ENCODE data around the gene GNAQ.

GNAQ gene

DNA sequence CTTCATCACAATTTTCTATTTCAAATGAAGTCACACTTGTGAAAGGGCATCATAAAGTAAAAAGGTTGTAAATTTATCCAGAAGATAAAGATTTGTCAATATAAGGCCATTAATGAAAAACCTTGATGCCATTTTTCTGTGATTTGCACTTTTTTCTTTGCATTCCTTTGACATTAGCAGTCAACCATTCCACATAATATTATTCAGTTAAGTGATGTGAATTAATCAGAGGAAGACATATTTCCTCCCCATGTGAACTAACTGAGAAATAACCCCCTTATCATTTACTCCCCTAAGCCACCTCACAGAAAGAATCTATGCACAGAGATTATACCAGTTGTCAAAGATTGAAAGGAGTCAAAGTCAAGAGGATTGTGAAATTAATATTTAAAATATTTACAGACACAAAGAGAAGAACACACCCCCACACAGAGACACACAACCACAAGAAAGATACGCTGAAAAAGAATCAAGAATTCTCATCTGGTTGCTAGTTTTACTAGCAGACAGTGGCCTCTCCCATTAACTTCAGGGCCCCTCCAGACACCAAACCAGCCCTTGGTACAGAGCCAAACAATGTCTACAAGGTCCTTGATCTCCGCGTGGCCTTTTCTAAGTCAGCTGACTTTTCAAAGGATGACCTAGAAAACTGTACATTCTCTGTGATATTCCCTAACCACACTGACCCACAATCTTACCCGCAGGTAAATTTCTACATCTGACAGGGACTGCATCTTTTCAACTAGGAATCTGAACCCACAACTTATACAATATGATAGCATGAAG lies 29.5 kb downstream of the GNAQ start:
- DNase-seq (ENCODE audit: low spot score), result no peak

DNA sequence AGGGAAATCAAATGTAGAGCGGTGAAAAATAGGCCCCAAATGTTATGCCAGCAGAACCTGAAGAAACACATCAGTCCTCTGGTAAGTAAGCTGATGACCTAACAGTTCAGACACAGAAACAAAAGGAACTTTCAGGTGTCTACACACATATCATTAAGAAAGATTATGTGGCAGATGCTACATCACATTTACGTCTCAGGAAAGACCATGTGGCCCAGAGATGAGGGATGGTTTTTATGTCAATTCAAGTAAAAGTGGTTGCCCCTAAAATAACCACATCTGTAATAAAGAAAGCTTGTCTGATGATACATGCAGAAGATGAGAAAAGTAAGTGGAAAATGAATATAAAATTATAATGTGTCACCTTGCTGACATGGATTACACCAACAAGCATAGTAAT lies 31.4 kb downstream of the GNAQ start:
- no peak for DNase-seq (ENCODE audit: low spot score)

DNA sequence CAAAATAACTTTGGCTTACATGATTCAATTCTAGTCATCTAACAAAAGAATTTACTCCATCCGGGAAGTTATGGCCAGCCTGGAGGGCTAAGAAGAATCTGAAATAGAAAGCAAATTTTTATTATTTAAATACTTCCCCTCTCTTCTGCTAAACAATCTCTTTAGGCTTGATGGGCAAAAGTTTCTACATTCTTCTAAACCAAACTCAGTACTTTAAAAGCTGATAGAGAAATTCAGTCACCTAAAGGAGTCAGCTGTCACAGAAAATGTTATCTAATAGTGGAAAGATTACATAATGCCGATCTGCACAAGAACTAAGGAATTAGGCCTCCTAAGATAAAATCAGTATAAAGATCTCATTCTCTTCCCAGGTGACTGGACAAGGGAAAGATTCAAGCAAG lies 32.4 kb downstream of the GNAQ start:
- DNase-seq (ENCODE audit: low spot score), result peak; percentile 21

DNA sequence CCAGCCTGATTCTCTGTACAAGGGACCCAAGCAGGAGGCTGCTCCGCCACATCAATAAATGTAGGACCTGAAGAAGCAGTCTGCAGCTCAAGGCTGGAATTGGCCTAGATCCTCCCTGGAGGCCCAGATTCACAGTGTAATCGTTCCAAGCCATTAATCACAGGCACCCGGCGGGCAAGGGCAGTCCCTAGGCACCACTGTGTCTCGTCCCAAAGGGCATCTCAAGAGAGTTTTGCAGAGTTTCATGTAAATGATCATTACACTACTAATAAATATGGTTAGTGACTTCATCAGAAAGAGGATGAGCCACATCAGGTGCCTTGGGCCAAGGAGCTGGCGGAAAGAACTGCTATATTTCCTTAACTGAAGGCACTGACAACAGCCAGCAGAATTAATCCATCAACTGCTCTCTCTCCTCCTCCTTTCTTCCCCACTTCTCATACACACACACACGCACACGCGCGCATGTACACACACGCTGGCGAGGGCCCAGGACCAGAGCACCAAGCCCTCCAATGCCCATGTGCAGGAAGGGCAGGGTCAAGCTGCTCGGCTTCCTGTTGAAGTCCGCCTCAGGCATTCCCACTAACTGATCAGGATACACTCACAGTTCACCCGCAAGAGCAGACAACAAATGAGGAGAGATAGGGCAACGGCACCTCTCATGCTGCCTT lies 33.9 kb downstream of the GNAQ start:
- no peak for DNase-seq (ENCODE audit: low spot score)

DNA sequence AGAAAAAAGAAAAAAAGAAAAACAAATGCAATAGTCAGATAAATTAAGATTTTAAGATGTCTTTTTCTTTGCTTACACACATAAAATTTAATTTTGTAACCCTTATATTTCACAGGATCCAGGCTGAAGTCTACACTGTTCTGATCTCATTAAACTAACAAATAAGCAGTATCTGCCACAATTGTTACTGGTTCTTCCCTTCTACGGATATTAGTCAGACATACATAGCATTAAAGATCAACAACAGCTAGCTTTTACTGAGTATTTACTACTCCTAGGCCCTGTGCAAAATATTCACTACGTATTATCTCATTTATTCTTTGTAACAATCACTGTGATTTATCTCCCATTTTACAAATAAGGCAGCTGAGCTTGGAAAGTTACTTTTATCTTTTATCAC lies 34.9 kb downstream of the GNAQ start:
- DNase-seq (ENCODE audit: low spot score), result no peak

DNA sequence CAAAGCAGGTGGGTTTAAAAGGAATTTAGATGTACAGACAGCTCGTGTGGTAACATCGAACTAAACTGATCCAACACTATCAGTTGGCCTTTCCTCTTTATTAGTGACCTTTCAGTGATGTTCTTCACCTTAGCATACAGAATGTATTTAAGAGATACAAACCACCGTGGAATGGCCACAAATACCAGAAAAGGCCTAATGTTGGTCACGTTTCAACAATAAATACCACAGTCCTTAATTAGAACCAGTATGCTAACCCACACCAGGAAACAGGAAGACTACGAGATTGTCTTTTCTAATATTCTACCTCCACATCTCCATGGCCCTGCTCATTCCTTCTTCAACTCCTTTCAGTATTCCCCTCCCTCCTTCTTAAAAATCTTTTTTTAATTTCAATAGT lies 40.4 kb downstream of the GNAQ start:
- DNase-seq (ENCODE audit: low spot score), result no peak

DNA sequence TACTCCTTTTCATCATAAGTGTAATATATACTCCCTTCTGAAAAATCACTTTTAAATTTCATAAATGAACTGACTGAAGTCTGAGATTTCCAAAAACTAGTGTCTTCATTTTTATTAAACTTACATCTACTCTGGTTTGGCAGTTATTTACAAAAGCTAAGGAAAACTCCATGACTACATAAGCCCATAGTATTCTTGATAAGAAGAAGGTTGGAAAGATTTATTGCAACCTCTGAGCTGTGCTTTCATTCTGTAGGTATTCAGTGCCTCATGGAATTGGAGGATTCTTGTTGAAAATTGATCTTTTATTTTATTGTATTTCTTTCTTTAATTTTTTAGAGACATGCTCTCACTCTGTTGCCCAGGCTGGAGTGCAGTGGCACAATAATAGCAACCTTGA lies 41.7 kb downstream of the GNAQ start:
- no peak for DNase-seq (ENCODE audit: low spot score)

DNA sequence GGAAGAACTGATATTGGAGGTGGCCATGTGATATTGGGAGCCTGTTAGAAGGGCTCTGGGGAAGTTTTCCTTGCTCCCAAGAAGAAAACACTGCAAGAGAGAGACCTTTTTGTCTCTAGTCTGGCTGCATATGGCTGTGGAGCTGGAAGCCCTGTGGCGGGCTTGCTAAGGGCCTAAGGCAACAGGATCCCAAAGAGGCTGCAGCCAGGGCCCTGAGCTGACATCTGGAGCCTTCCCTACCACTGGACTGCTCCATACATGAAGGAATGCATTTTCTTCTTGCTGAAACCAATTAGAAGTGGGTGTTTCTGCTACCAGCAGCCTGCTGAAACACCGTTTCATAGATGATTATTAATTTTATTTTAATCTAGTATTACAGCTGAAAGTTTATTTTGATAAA lies 42.2 kb downstream of the GNAQ start:
- no peak for DNase-seq (ENCODE audit: low spot score)

DNA sequence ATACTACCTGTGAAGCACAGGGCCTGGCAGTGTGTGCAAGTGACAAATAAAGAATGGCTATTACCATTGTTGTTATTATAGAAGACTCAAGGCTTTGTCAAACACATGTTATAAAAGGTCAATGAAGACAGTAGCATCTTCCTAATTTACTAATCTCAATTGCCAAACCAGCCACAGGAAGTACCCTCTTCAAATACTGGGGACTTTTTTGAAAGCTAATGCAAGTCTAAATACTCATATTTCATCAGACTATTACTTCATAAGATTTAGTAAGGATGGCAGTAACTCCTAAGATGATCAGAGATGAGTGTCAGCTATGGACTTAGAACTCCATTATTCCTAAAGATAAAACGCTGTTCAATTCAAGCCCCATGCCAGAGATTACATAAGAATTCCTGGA lies 43.0 kb downstream of the GNAQ start:
- DNase-seq (ENCODE audit: low spot score), result no peak

DNA sequence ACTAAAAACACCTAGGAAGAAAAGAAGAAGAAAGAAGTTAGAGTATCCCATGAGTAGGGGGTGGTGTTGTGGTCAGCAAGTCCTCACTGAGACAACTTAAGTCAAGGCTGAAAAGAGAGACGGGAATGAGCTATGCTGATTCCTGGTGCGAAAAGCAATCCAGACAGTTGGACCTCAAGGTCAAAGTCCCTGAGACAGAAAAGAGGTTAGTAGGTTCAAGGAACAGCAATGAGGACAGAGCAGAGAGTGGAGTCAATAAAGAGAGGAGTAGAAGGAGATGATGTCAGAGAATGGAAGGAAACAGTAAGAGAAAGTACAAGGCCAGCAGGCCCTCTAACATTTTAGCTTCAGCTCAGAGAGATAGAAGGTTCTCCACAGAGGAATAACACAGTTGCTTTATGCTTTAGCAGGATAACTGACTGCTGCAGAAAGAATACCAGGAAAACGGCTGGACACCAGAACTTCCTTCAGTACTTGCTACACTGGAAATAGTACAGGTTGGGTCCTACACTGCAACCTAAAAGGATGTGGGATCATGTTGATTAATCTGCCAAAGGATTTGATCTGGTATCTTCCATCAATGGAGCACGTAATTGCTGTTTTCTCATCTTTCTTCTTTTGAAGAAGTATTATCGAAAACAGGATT lies 43.6 kb downstream of the GNAQ start:
- no peak for DNase-seq (ENCODE audit: low spot score)

DNA sequence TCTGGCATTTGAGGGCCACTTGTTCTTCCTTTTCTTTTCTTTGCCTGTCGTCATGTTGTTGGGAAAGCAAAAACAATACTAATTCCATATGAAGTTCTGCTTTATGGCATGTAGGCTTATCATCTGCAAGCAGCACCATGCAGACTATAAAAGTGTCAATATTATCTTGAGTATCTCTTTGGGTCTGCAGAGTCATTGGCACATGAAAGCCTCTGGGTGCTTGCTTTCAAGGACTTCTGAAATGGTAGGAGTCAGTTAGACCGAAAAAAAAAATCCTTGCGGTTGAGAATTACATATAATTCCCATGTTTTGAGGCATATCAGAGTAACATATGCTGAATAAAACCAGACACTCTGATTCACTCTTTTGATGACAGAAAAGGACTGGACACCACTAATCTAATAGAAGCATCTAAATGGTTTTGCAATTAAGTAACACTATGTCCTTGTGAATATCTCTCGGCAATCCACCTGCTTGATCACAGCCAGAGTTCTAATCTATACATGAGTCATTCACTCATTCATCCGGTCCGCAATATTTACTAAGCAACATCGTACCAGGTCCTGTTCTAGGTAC lies 44.4 kb downstream of the GNAQ start:
- DNase-seq (ENCODE audit: low spot score), result no peak

DNA sequence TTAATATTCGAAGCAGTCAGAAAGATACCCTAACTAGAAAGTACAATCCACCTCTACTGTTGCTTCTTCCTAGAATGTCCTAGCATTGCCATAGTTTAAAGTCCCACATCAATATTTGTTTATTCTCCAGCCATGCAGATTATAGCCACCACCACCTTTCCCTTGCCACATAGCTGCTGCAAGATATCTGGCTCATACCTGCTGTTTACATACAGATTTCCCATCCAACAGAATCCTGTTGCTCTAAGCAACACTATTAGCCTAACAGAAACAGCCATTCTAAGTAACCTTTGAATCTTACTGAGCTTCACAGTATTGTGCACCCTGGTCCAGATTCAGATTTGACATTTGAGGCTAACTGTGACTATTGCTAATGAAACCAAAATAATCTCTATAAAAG lies 45.6 kb downstream of the GNAQ start:
- DNase-seq (ENCODE audit: low spot score), result no peak

DNA sequence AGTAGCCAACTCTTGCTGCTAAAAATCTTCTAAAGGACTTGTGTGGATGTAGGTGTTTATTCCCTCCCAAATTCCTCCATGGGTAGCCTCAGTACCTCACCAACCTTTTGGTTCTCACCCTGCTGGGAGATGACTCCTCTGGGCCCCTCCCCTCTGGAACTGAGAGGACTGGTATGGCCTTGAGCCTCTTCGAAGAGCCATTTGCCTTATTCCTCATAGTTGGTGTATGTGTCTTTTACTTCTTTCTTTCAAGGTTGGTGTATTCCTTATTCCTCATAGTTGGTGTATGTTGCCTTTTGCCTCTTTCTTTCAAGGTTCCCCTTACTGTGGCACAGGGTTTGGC lies 48.3 kb downstream of the GNAQ start:
- no peak for DNase-seq (ENCODE audit: low spot score)

DNA sequence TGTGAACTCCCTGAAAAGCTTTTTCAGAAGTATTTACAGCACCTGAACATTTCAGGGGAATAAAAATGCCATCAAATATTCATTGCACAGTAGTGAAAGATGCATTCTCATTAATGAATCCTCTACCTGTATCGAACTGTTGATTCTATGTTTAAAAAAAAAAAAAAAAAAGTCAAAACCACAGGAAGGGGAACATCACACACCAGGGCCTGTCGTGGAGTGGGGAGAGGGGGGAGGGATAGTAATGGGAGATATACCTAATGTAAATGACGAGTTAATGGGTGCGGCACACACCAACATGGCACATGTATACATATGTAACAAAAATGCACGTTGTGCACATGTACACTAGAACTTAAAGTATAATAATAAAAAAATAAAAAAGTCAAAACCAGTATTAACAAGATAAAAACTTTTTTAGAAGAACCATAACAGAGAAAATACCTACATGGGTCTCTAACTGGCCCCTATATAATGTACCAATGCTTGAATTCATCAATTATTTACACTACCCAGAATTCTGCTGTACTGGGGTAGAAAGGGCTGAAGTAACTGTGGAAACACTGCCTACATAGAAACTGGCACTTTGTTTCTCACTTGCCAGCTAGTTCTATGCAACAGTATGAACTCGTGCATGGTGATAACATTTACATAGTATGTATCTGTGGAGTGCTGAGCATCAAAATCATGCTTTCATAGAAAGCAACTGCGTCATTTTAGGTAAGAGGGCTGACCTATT lies 48.9 kb downstream of the GNAQ start:
- no peak for DNase-seq (ENCODE audit: low spot score)

DNA sequence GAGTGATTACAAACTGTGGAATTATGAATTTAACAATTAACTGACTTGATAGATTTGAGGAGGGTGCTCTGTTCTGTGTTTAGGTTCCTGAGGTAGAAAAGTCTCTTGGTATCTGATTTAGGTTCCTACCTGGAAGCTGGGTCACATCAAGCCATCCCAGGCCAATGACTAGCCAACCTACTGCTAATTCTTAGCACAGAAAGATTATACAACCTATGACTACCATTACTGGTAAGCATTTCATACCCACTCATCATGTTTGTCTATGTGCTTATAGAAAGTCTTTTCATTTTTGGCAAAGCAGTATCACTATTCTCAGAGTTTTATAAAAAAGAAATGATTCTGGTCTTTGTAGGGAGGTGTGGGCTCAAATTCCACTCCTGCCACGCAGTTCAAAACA lies 49.7 kb downstream of the GNAQ start:
- DNase-seq (ENCODE audit: low spot score), result no peak

DNA sequence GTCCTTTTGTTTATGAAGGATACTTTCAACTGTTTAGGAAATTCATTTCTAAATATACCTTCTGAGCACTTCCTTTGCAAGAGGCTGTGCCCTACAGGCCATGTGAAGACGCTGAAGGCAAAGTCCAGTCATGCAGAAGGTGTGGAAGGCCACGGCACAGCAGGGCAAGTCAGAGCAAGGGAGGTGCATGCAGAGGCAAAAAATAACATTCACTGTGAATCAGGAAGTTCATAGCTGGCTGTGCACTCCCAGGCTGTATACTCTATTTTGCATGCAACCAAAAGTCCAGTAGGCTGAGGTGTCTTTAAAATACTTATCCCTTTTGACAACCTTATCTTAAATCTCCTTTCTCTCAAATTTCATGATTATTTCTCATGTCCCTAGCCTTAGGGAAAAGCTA lies 50.3 kb downstream of the GNAQ start:
- no peak for DNase-seq (ENCODE audit: low spot score)

DNA sequence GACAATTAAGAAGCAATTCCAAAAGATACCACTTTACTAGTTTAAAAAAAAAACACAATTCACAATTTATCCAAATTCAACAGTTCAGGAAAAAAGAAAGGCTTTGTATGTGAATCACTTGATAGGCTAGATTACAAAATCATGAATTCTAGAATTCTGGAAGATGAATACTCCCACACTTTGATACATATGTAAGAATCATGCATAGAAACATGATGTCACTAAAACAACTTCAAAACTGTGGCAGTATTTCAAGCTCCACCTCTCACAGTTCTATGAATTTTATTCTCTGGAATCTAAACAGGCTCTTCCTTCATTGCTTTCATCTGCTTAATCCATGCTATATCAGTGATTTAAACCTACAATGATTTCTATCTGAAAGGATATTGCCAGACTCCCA lies 51.0 kb downstream of the GNAQ start:
- DNase-seq (ENCODE audit: low spot score), result no peak

DNA sequence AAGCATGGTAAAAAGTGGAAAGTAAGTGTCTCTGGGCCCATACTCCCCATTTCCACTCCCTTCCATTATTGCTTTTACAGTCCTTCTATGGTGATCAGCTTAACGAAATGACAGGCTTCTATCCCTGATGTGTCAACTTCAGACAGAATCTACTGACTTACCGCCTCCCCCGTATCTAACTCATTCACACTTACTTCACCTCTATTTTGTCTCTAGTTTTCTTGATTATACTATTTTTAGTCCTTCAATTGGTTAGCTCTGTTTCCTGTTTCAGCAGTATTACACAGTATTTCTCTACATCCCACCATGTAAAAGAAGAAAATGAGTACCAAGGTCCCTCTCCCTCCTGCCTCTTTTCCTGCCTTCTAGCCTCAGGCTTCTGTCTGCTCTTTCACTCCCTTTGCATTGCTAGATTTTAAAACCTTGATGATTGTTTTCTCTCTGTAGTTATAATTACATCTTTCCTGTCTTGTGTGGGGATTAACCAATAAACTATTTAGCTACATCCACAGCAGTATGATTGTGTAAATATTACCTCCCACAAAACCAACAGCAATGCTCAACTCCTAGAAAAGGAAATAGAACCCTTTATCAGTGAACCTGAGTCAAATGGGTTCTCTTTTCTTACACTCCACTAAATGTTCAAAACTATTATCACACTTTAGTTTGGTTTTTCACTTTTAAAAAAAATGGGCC lies 53.4 kb downstream of the GNAQ start:
- DNase-seq (ENCODE audit: low spot score), result no peak

DNA sequence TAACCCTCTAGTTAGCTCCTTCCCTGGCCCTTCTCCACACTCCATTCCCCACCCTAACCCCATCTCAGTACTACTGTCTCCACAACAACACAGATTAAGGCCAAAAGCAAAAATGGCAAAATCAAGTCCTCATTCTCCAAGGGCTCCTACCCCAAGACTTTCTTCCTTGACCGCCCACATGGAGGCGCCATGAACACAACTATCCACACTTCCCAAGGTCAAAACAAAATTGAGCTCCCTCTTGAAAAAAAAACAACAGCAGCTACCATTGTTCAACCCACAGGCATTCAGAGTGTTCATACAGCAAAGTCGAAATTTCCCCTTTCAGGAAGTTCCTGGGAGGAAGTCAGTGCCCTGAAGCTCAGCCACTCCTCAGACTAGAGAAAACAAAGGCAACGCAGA lies 54.4 kb downstream of the GNAQ start:
- DNase-seq (ENCODE audit: low spot score), result peak; percentile 62

DNA sequence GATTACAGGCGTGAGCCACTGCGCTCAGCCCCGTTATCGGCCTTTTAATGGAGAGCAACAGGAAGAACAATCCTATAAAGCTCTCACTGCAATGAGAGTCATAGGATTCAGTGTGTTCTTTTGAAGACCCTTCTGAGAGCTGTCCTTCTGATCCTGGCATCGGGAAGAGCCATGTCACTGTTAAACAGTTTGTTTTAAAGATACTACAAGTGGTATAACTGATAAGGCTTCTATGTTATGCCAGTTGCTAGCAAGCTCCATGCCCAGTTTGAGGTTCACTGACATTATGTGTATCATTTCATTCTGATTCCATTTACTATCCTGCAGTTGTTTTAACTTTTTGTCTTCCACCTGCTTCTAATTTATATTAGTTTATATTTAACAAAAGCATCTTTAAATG lies 55.8 kb downstream of the GNAQ start:
- DNase-seq (ENCODE audit: low spot score), result no peak

DNA sequence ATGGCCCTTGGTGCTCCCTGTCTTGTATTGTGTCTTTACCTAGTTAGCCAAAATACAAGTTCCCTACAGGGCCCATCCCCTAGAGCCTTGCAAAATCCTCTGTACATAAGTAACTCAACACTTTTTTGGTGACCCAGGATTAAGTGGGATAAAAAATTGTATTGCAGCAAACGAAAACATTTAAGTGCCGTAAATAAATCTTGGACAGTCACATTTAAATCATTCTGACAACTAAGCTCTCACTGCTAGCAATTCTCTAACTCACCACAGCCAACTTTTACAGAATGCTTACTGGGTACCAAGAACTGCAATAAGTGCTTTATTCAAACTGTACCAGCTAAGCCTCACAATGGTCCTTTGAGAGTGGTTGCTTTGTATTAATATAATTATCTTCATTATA lies 56.6 kb downstream of the GNAQ start:
- DNase-seq (ENCODE audit: low spot score), result no peak

DNA sequence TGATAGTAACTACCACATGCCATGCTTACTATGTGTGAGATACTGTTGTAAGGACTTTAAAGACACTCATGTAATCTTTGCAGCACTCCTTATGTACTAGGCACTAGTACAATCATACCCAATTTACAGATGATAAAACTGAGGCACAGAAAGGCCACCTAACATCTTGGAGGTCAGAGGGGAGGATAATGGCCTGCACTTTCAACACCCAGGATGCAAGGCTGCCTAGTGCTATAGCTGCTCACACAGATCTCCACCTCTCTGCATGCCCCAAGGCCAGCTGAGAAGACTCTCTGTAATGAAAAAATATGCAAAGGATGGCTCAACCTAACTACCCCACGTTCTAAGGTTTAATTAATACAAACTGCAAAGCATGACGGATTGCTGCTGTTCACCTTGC lies 57.2 kb downstream of the GNAQ start:
- DNase-seq (ENCODE audit: low spot score), result no peak
